Gastroesophageal sphincter (tissue), 4 donors: ENCODE measurements around the gene RPL12. TPM values are rescaled to one million over a fixed set of nuclear protein-coding genes. Genes with fewer than 3 reads are reported as not detected.

Experiments used
- ATAC-seq: fragments of 150-250 bp; one replicate; pipeline ENCODE4 v1.9.1; 2016; ENCODE audit warnings: mild to moderate bottlenecking, moderate library complexity
- H3K27ac ChIP-seq, 4 donors: fragments of 200-600 bp; sonication (generic) in 3 of 4; 1 replicate in 3 of 4; 2 replicates in 1 of 4; pipeline ENCODE4 v1.5.1; 2016 to 2019
- H3K27me3 ChIP-seq: fragments of 200-600 bp; sonication (generic); one replicate; pipeline ENCODE4 v1.5.1; 2019
- H3K36me3 ChIP-seq, 2 donors: fragments of 200-600 bp; sonication (generic); one replicate each; pipeline ENCODE4 v1.5.1; 2019; ENCODE audit warnings: control low read depth in 1 of 2
- H3K4me1 ChIP-seq, 3 donors: fragments of 200-600 bp; sonication (generic); 1 replicate in 2 of 3; 2 replicates in 1 of 3; pipeline ENCODE4 v1.5.1; 2016 to 2019; ENCODE audit warnings: control low read depth in 2 of 3
- H3K4me3 ChIP-seq, 2 donors: fragments of 200-600 bp; sonication (generic); one replicate each; pipeline ENCODE4 v1.5.1; 2019; ENCODE audit warnings: mild to moderate bottlenecking in 1 of 2, moderate library complexity in 1 of 2
- H3K9me3 ChIP-seq, 3 donors: fragments of 200-600 bp; sonication (generic); one replicate each; pipeline ENCODE4 v1.5.1; 2017 to 2019; ENCODE audit warnings: control low read depth in 2 of 3
- CTCF ChIP-seq, 4 experiments: fragments of 200-600 bp in 2 of 4; fragments of 450-650 bp in 2 of 4; sonication (generic) in 1 of 4; IDR thresholded peaks; one replicate each; pipeline ENCODE4 v1.5.1; 2017 to 2019; ENCODE audit warnings: antibody characterized with exemption in 4 of 4, mild to moderate bottlenecking in 2 of 4, moderate library complexity in 2 of 4
- EP300 ChIP-seq: sonication (generic); formaldehyde crosslinking; IDR thresholded peaks from one replicate; pipeline ENCODE4 v1.6.1; 2017; ENCODE audit warnings: antibody characterized with exemption, mild to moderate bottlenecking
- POLR2A ChIP-seq, 2 donors: fragments of 450-650 bp; IDR thresholded peaks; one replicate each; pipeline ENCODE4 v1.6.1; 2017; ENCODE audit warnings: antibody characterized with exemption in 2 of 2, mild to moderate bottlenecking in 2 of 2, moderate library complexity in 1 of 2
- POLR2AphosphoS5 ChIP-seq: sonication (generic); formaldehyde crosslinking; IDR thresholded peaks from one replicate; pipeline ENCODE4 v1.6.1; 2017; ENCODE audit warnings: antibody characterized with exemption
- WGBS, 2 donors: methylation state at CpG; one replicate each; pipeline ENCODE4 v1.1.5; 2018; ENCODE audit warnings: low coverage in 1 of 2; 5-methylcytosine and 5-hydroxymethylcytosine counted together
- total RNA-seq, 4 donors: library from RNA; depleted of rRNA; stranded (reverse); fragments of >200 nt; gene quantifications; one replicate each; pipeline ENCODE4 v1.1.0, GENCODE V29; 2016

RPL12 gene
- total RNA-seq, 4 donors from 2014 or later, result 879 to 2,906 (median 1,722) TPM

GRCh38 chr9:127488946-127489345 is 37.7 kb upstream of the RPL12 start:
- ATAC-seq, result no peak
- Histone ChIP-seq H3K4me1 (no peaks in the 10 kb centered on the region), H3K27me3 (no peaks in the 10 kb centered on the region), H3K27ac (no peak overlapping the region), H3K36me3 (peaks cover 0 to 100% of the 10 kb centered on the region in 2 donors), H3K9me3 (no peaks in the 10 kb centered on the region), H3K4me3 (no peak overlapping the region)
- no peak for TF ChIP-seq EP300
- no peak for TF ChIP-seq POLR2A (IDR thresholded peaks at IDR 0.05)
- 62 to 80% methylated on average over 1 to 2 of the region's 8 CpGs for WGBS, 2 donors

- no peak for ATAC-seq
- peaks cover 0 to 98% of the 10 kb centered on the region in 2 donors for H3K36me3 ChIP-seq
- no peak overlapping the region for H3K4me3 ChIP-seq
- no peaks in the 10 kb centered on the region for H3K9me3 ChIP-seq
- H3K27me3 ChIP-seq, result no peaks in the 10 kb centered on the region
- H3K27ac ChIP-seq, result no peak overlapping the region
- 83 to 84% methylated on average over 7 to 8 of the region's 11 CpGs for WGBS, 2 donors
- TF ChIP-seq POLR2A (IDR thresholded peaks at IDR 0.05) (no peak), POLR2AphosphoS5 (no peak), CTCF (IDR thresholded peaks at IDR 0.05) (no peak), EP300 (no peak)
- H3K4me1 ChIP-seq, result no peaks in the 10 kb centered on the region
These were observed 34.8 kb upstream of the RPL12 start for GRCh38 chr9:127485995-127486394.

GRCh38 chr9:127482662-127483061 is 31.5 kb upstream of the RPL12 start:
- no peak overlapping the region for H3K4me3 ChIP-seq
- H3K36me3 ChIP-seq, result peaks cover 0 to 98% of the 10 kb centered on the region in 2 donors
- no peaks in the 10 kb centered on the region for H3K27me3 ChIP-seq
- no peak for ATAC-seq
- H3K27ac ChIP-seq, result no peak overlapping the region
- no peaks in the 10 kb centered on the region for H3K9me3 ChIP-seq
- H3K4me1 ChIP-seq, result no peaks in the 10 kb centered on the region
- TF ChIP-seq POLR2AphosphoS5 (no peak), POLR2A (IDR thresholded peaks at IDR 0.05) (no peak), EP300 (no peak), CTCF (IDR thresholded peaks at IDR 0.05) (no peak)
- WGBS, 2 donors, result 88 to 100% methylated on average over 2 to 9 of the region's 9 CpGs

GRCh38 chr9:127479507-127480081 is 28.4 kb upstream of the RPL12 start:
- no CpG with 5 or more reads among the region's 17 CpGs for WGBS, 2 donors
- no peak for TF ChIP-seq POLR2AphosphoS5
- no peak for TF ChIP-seq CTCF (IDR thresholded peaks at IDR 0.05)
- no peak for TF ChIP-seq EP300
- TF ChIP-seq POLR2A (IDR thresholded peaks at IDR 0.05), result no peak
- H3K27ac ChIP-seq, result no peak overlapping the region
- no peaks in the 10 kb centered on the region for H3K4me1 ChIP-seq
- ATAC-seq, result no peak
- H3K36me3 ChIP-seq, result peaks cover 0 to 98% of the 10 kb centered on the region in 2 donors
- no peak overlapping the region for H3K4me3 ChIP-seq
- H3K27me3 ChIP-seq, result no peaks in the 10 kb centered on the region
- H3K9me3 ChIP-seq, result no peaks in the 10 kb centered on the region

- 80 to 92% methylated on average over 1 to 4 of the region's 5 CpGs for WGBS, 2 donors
- no peaks in the 10 kb centered on the region for H3K27me3 ChIP-seq
These were observed 23.4 kb upstream of the RPL12 start for GRCh38 chr9:127474592-127474991.

More at GRCh38 chr9:127474592-127474991, 23.4 kb upstream of the RPL12 start:
- H3K36me3 ChIP-seq, result peaks cover 0 to 94% of the 10 kb centered on the region in 2 donors
- H3K27ac ChIP-seq, result no peak overlapping the region
- TF ChIP-seq POLR2AphosphoS5, result no peak
- TF ChIP-seq CTCF (IDR thresholded peaks at IDR 0.05), result no peak
- no peak for TF ChIP-seq POLR2A (IDR thresholded peaks at IDR 0.05)
- no peak for TF ChIP-seq EP300
- H3K4me3 ChIP-seq, result no peak overlapping the region
- ATAC-seq, result no peak
- H3K4me1 ChIP-seq, result no peaks in the 10 kb centered on the region
- H3K9me3 ChIP-seq, result no peaks in the 10 kb centered on the region
